ENCODE results near the gene KCNG1. TPM values are rescaled to one million over a fixed set of nuclear protein-coding genes. Genes with fewer than 3 reads are reported as not detected.
A peak's percentile ranks its signal among the peaks of the same experiment; 100 is the strongest.

Gene KCNG1
- total RNA-seq, 1 donor from 2014 or later: 5.8 TPM

DNA sequence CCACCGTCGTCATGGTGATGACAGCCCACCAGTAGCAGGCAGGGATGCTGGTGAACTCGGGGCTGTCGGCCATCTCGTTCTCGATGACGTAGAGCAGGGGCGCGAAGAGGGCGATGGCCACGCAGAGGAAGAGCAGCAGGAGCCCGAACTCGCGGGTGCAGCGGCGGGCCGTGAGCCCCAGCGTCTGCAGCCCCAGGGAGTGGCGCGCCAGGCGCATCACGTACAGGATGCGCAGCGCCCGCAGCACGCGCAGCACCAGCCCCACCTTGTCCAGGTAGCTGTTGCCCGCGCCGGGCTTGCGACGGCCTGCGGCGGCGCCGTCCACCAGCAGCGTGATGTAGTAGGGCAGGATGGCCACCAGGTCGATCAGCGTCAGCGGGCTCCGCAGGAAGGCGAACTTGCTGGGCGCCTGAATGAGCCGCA, 18.6 kb downstream of the KCNG1 start:
- no peaks in the 10 kb centered on the region for H3K27me3 Mint-ChIP-seq (ENCODE audit: low read depth)
- no peak overlapping the region for H3K27ac Mint-ChIP-seq (ENCODE audit: unreplicated experiment)
- peaks cover 19% of the 10 kb centered on the region for H3K4me1 Mint-ChIP-seq
- H3K36me3 Mint-ChIP-seq (ENCODE audit: low read depth): no peaks in the 10 kb centered on the region
- no peaks in the 10 kb centered on the region for H3K9me3 Mint-ChIP-seq
- TF ChIP-seq, protein P1, sequence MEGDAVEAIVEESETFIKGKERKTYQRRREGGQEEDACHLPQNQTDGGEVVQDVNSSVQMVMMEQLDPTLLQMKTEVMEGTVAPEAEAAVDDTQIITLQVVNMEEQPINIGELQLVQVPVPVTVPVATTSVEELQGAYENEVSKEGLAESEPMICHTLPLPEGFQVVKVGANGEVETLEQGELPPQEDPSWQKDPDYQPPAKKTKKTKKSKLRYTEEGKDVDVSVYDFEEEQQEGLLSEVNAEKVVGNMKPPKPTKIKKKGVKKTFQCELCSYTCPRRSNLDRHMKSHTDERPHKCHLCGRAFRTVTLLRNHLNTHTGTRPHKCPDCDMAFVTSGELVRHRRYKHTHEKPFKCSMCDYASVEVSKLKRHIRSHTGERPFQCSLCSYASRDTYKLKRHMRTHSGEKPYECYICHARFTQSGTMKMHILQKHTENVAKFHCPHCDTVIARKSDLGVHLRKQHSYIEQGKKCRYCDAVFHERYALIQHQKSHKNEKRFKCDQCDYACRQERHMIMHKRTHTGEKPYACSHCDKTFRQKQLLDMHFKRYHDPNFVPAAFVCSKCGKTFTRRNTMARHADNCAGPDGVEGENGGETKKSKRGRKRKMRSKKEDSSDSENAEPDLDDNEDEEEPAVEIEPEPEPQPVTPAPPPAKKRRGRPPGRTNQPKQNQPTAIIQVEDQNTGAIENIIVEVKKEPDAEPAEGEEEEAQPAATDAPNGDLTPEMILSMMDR (conservative IDR thresholded peaks at IDR 0.05): no peak
- H3K4me3 Mint-ChIP-seq: no peak overlapping the region
- no peak for DNase-seq (ENCODE audit: low read depth, low spot score)

DNA sequence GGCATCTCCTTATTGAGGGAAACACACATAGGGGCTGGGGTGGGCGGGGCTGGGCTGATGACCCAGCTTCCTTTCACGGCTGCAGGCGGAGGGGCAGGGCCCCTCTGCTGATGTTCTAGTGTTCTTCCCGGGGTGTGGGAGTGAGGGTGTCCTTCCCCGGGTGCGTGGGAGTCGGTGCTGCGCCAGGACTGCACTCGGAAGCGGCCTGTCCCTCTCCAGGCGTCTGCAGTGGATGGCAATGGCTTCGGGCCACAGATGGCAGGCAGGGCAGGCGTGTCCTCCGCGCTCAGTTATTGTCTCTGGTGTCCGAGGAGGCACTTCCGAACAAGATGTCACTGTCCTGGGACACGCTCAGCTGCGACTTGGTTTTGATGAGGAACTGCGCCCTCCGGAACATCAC, 19.2 kb downstream of the KCNG1 start:
- Mint-ChIP-seq H3K4me1 (peaks cover 19% of the 10 kb centered on the region), H3K9me3 (no peaks in the 10 kb centered on the region), H3K36me3 (ENCODE audit: low read depth) (no peaks in the 10 kb centered on the region), H3K27me3 (ENCODE audit: low read depth) (no peaks in the 10 kb centered on the region), H3K27ac (ENCODE audit: unreplicated experiment) (peak overlapping the region; percentile 86), H3K4me3 (no peak overlapping the region)
- DNase-seq (ENCODE audit: low read depth, low spot score): no peak
- TF ChIP-seq, protein P1 (conservative IDR thresholded peaks at IDR 0.05): no peak

DNA sequence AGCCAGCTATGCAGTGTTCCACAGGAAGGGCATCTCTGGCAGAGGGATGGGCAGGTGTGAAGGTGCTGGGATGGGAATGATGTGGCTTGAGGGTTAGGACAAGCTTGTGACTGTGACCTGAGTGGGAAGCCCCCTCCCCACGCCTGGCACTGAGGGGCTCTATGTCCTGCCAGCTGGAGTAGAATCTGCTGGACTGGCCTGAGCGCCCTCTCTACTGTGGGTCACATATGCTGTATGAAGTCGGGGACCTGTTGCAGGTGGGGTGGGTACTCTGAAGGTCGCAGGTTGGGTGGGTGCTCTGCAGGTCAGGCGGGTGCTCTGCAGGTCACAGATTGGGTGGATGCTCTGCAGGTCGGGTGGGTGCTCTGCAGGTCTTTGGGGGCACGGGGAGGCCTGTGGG, 20.3 kb downstream of the KCNG1 start:
- TF ChIP-seq, protein P1 (conservative IDR thresholded peaks at IDR 0.05): no peak
- Mint-ChIP-seq H3K27ac (ENCODE audit: unreplicated experiment) (peak overlapping the region; percentile 50), H3K4me1 (peaks cover 19% of the 10 kb centered on the region), H3K9me3 (no peaks in the 10 kb centered on the region), H3K4me3 (no peak overlapping the region), H3K36me3 (ENCODE audit: low read depth) (no peaks in the 10 kb centered on the region), H3K27me3 (ENCODE audit: low read depth) (no peaks in the 10 kb centered on the region)
- no peak for DNase-seq (ENCODE audit: low read depth, low spot score)

DNA sequence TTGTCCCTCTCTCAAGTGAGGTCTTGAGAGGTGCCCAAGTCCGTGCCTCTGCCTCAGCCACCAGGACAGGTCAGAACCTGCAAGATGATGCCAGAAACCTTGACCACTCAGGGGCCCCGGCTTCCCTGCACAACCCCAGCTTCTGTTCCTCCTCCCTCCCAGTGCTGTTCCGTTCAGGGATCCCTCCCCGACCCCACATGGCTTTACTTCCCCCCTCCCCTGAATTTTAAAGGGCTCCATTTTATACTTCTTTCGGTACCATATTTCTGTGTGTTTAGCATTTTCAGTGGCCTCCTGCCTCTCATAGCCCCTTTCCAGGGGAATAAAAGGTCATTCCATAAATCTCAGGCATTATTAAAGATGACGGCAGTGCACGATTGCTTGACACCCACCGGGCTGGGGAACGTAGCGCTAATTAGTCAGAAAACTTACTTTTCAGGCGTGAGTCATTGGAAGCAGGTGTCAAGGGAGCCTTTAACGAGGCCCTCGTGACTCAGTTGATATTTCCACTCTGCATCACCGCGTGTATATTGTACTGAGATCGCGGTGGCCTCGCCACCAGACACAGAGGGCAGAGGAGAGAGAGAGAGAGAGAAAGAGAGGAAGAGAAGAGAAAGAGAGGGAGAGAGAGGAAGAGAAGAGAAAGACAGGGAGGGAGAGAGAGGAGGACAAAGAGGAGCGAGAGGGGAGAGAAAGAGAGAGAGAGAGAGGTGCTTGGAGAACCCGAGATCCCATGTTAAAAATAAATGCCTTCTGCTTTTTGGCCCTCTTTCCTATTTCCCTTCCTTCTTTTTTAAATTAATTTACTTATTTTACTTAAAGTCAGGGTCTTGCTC, 21.3 kb downstream of the KCNG1 start:
- H3K36me3 Mint-ChIP-seq (ENCODE audit: low read depth): no peaks in the 10 kb centered on the region
- TF ChIP-seq, protein P1 (conservative IDR thresholded peaks at IDR 0.05): no peak
- no peak overlapping the region for H3K27ac Mint-ChIP-seq (ENCODE audit: unreplicated experiment)
- H3K27me3 Mint-ChIP-seq (ENCODE audit: low read depth): peaks cover 3% of the 10 kb centered on the region
- H3K4me3 Mint-ChIP-seq: no peak overlapping the region
- DNase-seq (ENCODE audit: low read depth, low spot score): no peak
- no peaks in the 10 kb centered on the region for H3K9me3 Mint-ChIP-seq
- H3K4me1 Mint-ChIP-seq: peaks cover 19% of the 10 kb centered on the region

DNA sequence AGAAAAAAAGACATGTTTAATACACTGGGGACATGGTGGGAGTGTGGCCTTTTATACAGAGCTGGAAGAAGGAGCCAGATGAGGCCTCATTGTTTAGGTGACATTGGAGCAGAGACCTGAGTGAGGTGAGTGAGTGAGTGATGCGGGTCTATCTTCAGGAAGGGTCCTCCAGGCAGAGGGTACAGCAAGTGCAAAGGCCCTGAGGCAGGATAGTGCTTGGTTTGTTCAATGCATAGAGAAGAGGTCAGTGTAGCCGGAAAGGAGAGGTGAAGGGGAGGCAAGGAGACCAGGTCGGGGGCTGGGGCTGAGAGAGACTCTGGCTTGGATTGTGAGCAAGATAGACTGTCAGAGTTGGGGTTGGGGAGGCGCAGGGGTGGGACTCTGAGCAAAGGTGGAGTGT, 23.6 kb downstream of the KCNG1 start:
- Mint-ChIP-seq H3K27ac (ENCODE audit: unreplicated experiment) (peak overlapping the region; percentile 23), H3K4me1 (peaks cover 19% of the 10 kb centered on the region), H3K27me3 (ENCODE audit: low read depth) (peaks cover 6% of the 10 kb centered on the region), H3K4me3 (no peak overlapping the region), H3K36me3 (ENCODE audit: low read depth) (no peaks in the 10 kb centered on the region), H3K9me3 (no peaks in the 10 kb centered on the region)
- TF ChIP-seq, protein P1 (conservative IDR thresholded peaks at IDR 0.05): no peak
- no peak for DNase-seq (ENCODE audit: low read depth, low spot score)
